DOHH2 (cell line): ENCODE results near the gene MRTFA.

ENCODE experiments used
- EZH2phosphoT487 ChIP-seq: fragments of 200-600 bp; sonication (generic); IDR thresholded peaks from 2 replicates; pipeline ENCODE4 v1.6.1; 2017; ENCODE audit warnings: borderline replicate concordance, mild to moderate bottlenecking, antibody characterized with exemption, low read length, moderate library complexity, mixed read lengths
- TF ChIP-seq, protein P1 (sequence below): fragments of 200-600 bp; sonication (generic); IDR thresholded peaks from one replicate; pipeline ENCODE4 v1.5.1; 2014; ENCODE audit warnings: antibody characterized with exemption, mild to moderate bottlenecking, low read depth, low read length; ENCODE audit not compliant: poor library complexity, severe bottlenecking

DNA sequence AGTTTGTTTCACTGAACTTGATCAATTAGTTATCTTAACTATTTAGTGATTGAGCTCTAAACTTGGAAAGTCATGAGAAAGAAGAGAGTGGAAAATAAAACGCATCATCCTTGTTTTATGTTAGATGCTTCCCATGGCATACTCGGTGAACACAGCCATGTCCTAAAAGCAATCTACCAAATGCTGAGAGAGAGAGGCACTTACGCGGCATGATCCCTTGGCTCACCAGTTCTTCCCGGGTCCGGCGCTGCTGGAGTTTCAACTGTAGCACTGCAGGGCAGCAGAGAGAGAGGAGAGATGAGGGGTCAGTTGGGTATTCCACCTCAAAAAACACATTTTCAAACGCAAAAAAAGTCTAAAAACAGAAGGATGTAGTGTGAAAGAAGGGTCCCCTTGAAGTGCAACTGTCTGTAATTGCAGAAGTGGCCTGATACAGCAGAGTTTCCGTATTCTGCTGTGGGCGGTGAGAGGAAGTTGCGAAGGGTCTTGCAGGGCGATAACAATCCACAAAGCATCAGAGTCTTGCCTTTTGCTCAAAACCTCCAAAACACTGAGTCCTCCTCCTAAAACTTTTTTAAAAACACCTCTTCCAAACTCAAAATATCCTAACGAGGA, 173.4 kb downstream of the MRTFA start:
- TF ChIP-seq, protein P1, sequence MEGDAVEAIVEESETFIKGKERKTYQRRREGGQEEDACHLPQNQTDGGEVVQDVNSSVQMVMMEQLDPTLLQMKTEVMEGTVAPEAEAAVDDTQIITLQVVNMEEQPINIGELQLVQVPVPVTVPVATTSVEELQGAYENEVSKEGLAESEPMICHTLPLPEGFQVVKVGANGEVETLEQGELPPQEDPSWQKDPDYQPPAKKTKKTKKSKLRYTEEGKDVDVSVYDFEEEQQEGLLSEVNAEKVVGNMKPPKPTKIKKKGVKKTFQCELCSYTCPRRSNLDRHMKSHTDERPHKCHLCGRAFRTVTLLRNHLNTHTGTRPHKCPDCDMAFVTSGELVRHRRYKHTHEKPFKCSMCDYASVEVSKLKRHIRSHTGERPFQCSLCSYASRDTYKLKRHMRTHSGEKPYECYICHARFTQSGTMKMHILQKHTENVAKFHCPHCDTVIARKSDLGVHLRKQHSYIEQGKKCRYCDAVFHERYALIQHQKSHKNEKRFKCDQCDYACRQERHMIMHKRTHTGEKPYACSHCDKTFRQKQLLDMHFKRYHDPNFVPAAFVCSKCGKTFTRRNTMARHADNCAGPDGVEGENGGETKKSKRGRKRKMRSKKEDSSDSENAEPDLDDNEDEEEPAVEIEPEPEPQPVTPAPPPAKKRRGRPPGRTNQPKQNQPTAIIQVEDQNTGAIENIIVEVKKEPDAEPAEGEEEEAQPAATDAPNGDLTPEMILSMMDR, result no peak
- TF ChIP-seq EZH2phosphoT487, result no peak
